HG03442 (cell line): ENCODE measurements around the gene ATR.
"Not testable (repeated sequence)": the region's sequence is repeated elsewhere in the genome, so short reads cannot be mapped to it uniquely, and the experiment has no call there.

Experiments
- ATAC-seq: cut with Tn5 transposase; IDR thresholded peaks from one replicate; pipeline ENCODE4 v1.9.1; 2021; ENCODE audit warnings: mild to moderate bottlenecking, moderate library complexity; ENCODE audit not compliant: unreplicated experiment

The ATR gene

DNA sequence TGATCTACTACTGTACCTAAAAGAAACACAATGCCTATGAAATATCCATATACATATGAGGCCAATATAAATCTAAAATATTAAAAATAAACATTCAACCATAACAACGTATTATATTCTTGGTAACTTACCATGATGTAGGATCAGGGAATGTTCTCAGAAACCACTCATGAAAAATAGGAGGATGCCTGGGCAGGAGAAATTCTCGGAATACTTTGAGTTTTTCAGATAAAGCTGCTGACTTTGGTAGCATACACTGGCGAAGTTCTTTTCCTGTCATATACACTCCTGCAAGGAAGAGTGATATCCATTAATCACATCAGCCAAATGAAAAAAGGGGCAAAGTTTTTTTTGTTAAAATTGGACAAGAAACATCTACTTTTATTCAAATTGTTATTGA lies 119.4 kb downstream of the ATR start:
- ATAC-seq, result no peak

DNA sequence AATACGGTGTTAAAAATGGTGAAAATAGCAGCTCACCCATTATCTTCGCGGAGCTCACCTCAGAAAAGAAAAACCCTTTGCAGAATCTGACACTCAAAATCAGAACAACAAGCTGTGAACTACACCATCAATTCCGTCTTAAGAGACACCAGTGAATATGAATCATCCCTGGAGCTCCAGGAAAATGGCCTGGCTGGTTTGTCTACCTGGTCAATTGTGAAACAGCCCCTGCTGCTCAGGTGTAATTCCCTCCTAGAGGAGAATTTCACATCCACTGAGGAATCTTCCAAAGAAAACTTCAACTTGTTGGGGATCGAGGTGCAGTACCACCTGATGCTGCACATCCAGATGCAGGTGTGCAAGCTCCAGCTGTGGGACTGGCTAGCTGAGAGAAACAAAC lies 127.7 kb downstream of the ATR start:
- ATAC-seq, result no peak

DNA sequence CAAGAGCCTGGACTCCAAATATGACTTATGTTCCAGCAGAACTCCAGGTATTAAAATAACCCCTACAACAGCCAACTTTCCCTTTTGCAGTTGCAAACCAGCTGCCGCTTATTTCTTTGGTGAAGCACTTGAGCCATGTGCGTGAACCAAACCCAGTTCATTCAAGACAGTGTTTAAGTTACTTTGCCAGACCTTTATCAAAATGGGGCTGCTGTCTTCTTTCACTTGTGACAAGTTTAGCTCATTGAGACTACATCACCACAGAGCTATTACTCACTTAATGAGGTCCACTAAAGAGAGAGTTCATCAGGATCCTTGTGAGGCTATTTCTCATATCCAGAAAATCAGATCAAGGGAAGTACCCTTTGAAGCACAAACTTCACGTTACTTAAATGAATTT lies 128.3 kb downstream of the ATR start:
- ATAC-seq, result no peak

DNA sequence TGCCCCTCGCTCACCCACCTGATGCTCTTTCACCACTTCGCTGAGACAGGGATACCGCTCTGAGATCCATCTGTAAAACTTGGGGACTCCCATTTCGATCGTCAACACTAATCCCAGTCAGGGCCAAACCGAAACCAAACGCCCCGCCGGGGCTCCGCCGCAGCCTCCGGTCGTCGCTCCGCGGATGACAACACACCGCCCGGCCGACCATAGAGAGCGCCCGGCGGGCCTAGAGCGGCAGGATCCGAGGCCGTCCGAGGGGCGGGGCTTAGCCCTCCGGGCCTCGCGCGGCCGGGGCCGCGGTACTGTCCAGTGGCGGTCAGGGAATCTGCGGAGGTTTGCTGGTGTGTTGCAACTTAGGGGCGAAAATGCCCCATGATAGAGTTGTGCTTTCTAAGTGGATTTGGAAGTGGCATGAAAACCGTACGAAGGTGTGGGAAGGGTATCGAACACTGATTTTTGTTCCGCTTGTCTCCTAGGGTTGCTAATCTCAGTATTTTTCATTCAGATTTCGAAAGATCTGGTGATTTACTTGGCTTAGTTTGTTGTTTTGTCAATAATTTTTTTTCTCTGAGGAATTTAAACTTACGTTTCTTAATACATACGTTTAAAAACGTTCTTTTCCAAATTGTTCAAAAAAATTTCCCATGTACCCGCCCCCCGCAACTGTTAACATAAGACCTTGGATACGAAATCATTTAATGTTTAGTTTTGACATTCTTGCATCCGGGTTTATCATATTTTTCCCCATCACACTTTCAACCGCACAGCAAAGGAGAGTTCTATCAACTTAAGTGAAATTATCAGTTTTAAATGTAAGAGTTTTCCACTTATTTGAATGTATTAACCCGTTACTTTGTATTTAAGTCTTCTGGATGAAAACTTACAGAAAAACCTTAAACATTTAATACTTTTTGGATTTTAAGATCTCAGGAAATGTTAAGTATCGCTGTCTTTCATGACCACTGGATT lies 130.4 kb downstream of the ATR start, which contains the start of gene XRN1:
XRN1 (minus strand) TSS at position 186 of the 972 bp plus-strand sequence; CDS start at position 93, 93 bp downstream.
- peak; percentile 80 for ATAC-seq

DNA sequence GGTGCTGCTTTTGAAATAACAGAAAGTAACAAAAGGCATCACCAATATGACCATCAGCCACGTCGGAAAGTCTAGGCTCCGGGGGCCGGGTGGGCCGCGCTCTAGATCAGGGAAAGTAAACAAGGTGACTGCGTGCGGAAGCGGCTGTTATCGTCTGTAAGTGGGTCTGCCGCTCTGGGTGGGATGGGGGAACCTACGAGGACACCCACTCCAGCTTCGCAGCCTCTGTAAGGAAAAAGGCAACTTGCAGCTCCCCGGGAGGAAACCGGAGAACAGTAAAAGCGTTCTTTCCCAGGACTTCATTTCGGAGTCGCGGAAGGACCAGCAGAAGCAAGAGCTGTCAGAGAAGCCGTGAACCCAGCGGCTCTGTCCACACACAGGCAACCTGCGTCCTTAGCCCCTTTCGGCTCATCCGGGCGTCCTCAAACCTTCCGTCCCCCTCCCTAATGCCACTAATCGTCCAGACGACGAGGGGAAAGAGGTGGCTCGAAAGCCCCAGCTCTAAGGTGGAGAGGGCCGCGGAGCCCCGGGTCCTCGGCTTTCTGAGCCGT lies 131.2 kb downstream of the ATR start:
- ATAC-seq, result peak; percentile 22

DNA sequence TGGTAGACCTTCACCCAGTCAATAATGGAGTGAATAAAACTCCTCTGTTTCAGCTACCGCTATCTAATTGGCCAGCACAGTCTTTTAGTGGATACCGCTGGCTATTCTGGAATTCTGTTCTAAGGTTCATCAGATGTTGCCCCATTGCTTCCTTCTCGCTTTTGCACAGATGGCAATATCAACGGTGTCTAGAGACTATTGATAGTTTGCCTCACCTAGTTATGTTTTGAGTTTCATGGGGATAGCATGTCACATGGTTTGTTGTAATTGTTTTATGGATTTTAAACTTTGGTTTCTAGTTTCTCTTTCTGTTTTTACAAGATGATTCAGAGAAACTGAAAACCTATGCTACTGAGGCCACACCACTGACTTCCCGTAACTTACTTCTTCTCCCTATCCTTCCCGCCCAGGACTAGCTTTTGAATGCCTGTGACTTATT lies 132.7 kb downstream of the ATR start:
- ATAC-seq, result peak; percentile 60

DNA sequence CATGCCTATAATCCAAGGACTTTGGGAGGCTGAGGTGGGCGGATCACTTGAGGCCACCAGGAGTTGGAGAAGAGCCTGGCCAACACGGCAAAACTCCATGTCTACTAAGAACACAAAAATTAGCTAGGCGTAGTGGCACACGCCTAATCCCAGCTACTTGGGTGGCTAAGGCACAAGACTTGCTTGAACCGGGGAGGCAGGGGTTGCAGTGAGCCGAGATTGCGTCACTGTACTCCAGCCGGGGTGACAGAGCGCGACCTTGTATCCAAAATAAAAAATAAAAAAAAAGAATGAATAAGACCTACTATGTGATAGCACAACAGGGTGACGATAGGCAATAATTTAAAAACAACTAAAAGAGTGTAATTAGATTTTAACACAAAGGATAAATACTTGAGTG lies 134.2 kb downstream of the ATR start:
- ATAC-seq, result no peak

DNA sequence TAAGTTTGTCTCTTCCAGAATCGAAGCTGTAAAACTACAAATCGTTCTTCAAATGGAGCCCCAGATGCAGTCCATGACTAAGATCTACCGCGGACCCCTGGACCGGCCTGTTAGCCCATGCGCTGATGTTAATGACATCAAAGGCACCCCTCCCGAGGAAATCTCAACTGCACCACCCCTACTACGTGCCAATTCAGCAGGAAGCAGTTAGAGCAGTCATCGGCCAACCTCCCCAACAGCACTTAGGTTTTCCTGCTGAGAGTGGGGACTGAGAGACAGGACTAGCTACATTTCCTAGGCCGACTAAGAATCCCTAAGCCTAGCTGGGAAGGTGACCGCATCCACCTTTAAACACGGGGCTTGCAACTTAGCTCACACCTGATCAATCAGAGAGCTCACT lies 135.5 kb downstream of the ATR start:
- not testable (repeated sequence) for ATAC-seq

DNA sequence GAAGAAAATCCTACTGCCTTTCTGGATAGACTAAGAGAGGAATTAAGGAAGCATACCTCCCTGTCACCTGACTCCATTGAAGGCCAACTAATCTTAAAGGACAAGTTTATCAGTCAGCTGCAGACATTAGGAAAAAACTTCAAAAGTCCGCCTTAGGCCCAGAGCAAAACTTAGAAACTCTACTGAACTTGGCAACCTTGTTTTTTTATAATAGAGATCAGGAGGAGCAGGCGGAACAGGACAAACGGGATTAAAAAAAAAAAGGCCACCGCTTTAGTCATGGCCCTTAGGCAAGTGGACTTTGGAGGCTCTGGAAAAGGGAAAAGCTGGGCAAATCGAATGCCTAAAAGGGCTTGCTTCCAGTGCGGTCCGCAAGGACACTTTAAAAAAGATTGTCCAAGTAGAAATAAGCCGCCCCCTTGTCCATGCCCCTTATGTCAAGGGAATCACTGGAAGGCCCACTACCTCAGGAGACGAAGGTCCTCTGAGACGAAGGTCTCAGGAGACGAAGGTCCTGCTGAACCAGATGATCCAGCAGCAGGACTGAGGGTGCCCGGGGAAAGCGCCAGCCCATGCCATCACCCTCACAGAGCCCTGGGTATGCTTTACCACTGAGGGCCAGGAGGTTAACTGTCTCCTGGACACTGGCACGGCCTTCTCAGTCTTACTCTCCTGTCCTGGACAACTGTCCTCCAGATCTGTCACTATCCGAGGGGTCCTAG lies 138.9 kb downstream of the ATR start:
- not testable (repeated sequence) for ATAC-seq

DNA sequence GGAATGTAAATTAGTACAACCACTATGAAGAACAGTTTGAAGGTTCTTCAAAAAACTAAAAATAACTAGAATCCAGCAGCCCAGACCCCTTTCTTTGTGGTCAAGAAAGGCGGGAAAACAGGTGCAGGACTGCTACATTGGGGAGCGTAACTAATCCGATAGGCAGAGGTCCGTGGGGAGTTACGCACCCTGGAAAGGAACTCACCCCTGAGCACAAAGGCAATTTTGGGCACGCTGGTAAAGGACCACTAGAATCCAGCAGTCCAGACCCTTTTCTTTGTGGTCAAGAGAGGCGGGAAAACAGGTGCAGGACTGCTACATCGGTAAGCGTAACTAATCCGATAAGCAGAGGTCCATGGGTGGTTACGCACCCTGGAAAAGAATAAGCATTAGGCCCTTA lies 140.4 kb downstream of the ATR start:
- not testable (repeated sequence) for ATAC-seq

DNA sequence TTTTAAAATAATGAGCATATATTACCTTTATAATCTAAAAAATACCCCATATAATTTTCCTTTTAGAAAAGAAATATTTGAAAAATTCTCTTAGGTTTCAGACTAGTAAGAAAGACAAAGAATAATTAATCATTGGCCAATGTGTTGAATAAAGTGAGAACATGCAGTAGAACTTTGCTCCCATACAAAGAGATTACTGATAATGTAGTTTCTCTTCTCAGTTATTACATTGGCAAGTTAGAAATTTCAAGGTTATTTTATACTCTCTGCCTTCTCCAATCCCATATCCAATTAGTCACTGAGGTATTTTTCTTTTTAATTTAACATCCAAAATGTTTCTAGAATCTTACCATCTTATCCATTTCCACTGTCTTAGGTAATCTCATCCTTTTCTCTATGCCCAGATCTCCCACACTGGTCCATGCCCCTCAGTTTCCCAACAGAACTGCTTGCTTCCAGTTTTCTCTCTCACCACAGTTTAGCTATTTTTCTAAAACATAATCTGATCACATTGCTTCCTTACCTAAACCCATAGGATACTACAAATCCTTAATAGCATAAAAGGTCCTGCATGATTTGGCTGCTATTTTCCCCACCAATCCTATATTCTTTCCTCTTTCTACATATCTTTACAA lies 141.5 kb downstream of the ATR start:
- no peak for ATAC-seq

DNA sequence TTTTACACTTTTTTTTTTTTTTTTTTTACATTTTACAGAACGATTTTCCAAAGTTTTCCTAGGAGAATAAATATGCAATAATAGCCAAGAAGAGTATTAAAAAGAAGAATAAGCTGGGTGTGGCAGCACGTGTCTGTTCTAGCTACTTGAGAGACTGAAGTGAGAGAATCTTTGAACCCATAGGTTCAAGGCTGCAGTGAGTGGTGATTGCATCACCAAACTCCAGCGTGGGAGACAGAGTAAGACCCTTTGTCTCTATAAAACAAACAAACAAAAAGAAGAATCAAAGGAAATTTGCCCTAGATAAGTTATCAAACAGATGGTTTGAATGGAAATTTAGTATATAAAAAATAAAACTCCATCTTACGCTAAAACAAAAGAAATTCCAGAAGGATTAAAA lies 144.0 kb downstream of the ATR start:
- ATAC-seq, result no peak

DNA sequence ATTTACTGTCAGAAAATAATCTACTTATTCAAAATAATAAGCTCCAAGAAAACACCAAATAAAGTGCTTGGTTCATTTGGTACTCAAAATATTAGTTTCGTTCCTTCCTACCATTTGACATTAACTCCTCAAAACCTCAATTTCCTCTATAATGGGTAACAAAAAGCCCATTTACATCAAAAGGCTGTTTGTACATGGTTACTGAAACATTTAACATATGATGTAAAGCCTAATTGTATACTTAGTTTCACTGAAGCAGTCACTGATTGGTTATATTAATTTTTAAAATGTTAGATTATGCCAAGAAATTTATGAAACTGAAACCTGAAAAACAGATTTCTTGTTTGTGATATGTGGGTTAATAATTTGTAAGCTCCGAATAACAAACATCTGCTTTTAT lies 145.4 kb downstream of the ATR start:
- no peak for ATAC-seq

DNA sequence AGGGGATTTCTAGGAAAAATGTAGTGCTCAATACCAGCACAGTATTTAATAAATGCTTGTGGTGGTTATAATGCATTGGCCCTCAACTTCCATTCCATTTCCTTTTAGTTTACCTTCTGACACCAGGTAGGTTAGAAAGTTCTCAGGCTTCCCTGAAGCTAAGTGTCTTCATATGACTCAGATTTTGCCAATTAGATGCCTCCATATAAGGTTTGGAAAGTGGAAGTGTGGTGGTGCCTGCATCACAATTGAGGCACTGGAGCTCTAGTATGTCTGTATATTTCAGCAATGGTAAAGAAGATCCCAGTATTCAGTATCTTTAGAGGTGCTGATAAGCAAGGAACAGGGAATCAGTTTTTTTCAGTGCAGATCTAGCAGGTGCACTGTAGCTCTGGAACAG lies 149.0 kb downstream of the ATR start:
- no peak for ATAC-seq

DNA sequence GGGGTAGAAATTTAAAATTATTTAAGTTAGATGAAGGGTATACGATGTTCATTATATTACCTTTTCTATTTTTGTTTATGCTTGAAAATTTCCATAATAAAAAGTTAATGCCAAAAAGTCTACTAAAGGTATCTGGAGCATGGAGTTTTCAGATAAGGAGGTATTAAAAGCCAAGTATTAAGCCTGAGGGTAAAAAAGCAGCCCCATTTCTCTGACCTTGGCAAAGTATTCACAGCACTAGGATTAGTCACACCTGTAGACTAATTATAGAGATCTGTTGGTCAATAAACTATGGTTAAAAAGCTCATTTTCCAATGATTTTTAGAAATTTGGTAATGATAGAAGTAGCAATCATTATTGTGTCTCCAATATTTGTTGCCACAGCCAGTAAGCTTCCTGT lies 153.8 kb downstream of the ATR start:
- ATAC-seq, result no peak

DNA sequence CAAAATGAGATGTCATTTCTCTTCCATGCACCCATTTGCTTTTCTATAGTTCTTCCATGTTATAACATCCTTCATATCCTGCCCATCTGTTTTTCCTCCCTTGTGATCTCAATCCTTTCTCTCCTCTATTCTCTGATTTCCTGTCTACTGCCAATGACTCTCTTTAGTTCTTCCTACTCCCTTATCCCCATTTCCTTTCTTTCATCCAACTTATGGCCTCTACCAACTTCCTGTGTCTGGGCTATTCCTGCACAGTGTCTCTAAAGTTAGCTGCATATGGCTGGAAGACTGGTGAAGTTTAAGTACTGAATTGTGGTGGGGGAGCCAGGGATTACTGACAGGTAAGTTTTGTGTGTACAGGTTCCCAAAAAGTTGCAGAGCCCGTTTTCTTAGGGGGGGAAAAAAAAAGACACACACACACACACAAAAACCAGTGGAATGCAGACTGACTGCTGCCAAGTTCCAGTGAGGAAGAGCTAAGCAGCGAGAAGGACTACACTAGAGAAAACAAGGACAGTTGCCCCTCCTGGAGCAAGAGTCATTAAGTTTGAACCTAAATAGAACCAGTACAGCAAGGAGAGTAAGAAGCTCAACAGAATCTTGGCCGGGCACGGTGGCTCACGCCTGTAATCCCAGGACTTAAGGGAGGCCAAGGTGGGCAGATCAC lies 159.5 kb downstream of the ATR start:
- no peak for ATAC-seq

DNA sequence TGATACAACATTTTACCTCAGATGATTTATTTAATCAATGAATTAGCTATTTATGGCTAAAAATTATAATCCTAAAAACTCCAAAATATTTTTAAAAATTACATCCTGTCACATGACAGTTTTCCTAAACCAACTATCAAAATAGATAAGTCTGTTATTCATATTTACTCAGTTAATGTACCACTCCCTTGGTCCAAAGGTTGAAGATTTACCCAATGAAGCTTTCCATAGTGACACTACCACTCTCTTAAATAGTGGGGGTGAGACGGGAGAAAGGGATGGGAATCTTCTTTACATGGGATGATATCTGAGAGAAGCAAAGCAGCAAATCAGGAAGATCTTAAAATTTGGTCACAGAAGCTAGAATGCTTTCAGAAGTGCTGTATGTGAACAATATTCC lies 161.2 kb downstream of the ATR start:
- no peak for ATAC-seq

DNA sequence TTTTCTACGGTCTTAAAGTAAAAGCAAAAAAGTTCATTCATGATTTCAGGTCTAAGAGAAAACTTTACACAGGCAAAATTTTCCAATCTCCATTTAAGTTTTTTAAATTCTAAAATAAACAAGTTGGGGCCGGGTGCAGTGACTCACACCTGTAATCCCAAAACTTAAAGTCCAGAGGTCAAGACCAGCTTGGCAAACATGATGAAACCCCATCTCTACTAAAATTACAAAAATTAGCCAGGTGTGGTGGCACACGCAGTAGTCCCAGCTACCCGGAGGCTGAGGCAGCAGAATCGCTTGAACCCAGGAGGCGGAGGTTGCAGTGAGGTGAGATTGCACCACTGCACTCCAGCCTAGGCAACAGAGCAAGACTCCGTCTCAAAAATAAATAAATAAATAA lies 178.0 kb downstream of the ATR start:
- ATAC-seq, result not testable (repeated sequence)
